Immature natural killer cell (primary cell): Measurements from ENCODE around the gene MS4A14. TPM values are rescaled to one million over a fixed set of nuclear protein-coding genes. Genes with fewer than 3 reads are reported as not detected.
"Not testable (repeated sequence)": the region's sequence is repeated elsewhere in the genome, so short reads cannot be mapped to it uniquely, and the experiment has no call there.

Experiments used
- DNase-seq, 3 donors: peaks; one replicate each; pipeline ENCODE4 v3.0.0; 2022; ENCODE audit warnings: mixed read lengths in 1 of 3
- H3K27ac Mint-ChIP-seq, 6 donors: one replicate each; pipeline ENCODE4 v1.8.0; 2020; ENCODE audit warnings: mixed read lengths in 6 of 6, mild to moderate bottlenecking in 5 of 6, inconsistent platforms in 4 of 6, moderate library complexity in 3 of 6
- H3K27me3 Mint-ChIP-seq, 3 donors: one replicate each; pipeline ENCODE4 v1.8.0; 2020 to 2021; ENCODE audit warnings: low read depth in 3 of 3, mild to moderate bottlenecking in 3 of 3, mixed read lengths in 3 of 3, moderate library complexity in 3 of 3, inconsistent platforms in 1 of 3
- H3K36me3 Mint-ChIP-seq, 3 donors: one replicate each; pipeline ENCODE4 v1.8.0; 2020; ENCODE audit warnings: mixed read lengths in 3 of 3, inconsistent platforms in 2 of 3, mild to moderate bottlenecking in 2 of 3
- H3K4me1 Mint-ChIP-seq, 2 donors: one replicate each; pipeline ENCODE4 v1.8.0; 2020; ENCODE audit warnings: inconsistent platforms in 2 of 2, mild to moderate bottlenecking in 2 of 2, mixed read lengths in 2 of 2, moderate library complexity in 1 of 2
- H3K4me3 Mint-ChIP-seq, 5 donors: one replicate each; pipeline ENCODE4 v1.8.0; 2020; ENCODE audit warnings: mild to moderate bottlenecking in 5 of 5, mixed read lengths in 5 of 5, inconsistent platforms in 3 of 5, moderate library complexity in 3 of 5
- H3K9me3 Mint-ChIP-seq, 6 donors: one replicate each; pipeline ENCODE4 v1.8.0; 2020; ENCODE audit warnings: mild to moderate bottlenecking in 6 of 6, mixed read lengths in 6 of 6, inconsistent platforms in 4 of 6, moderate library complexity in 3 of 6
- polyA plus RNA-seq, 3 donors: library from polyadenylated mRNA; unstranded; fragments of 300-500 nt; fragmentation: Illumina TruSeq; gene quantifications; one replicate each; pipeline ENCODE4 v1.2.3, GENCODE V29; 2021

The MS4A14 gene, protein sequence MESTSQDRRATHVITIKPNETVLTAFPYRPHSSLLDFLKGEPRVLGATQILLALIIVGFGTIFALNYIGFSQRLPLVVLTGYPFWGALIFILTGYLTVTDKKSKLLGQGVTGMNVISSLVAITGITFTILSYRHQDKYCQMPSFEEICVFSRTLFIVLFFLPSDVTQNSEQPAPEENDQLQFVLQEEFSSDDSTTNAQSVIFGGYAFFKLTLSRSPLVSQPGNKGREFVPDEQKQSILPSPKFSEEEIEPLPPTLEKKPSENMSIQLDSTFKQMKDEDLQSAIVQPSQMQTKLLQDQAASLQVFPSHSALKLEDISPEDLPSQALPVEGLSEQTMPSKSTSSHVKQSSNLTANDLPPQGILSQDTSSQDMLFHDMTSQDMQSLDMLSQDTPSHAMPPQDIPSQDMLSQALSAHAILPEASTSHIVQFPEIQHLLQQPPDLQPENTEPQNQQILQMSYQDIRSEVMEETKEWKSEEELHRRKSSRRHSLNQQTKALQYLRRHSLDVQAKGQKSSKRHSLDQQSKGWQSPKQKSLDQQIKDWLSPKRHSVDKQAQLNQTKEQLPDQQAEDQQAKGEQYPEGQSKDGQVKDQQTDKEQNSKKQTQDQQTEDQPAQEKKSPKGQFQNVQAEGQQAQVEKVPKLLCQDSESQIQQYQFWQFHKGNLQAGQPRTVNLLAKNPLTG
- polyA plus RNA-seq, result not detected

DNA sequence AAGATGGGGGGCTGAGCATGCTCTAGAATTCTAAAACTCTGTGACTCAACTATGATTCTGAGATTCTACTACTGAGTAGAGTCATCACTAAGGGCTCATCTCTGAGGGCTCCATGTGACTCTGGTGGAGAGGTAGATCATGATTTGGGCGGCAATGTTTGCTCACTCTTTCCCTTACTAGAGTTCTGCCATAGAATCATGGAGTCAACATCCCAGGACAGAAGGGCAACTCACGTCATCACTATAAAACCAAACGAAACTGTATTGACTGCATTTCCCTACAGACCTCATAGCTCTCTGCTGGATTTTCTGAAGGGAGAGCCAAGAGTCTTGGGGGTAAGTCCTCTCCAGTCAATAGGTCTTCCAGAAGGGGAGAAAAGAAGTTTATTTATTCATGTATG is at the start of gene MS4A14:
TSS of gene MS4A14 (plus strand) at position 78 of the 400 bp plus-strand sequence. CDS start at position 198, 120 bp downstream.
- DNase-seq, result no peak
- Mint-ChIP-seq H3K4me1 (peaks cover 5 to 14% of the 10 kb centered on the region in 2 donors), H3K27me3 (peaks cover 0 to 3% (median 0%) of the 10 kb centered on the region in 3 donors), H3K27ac (no peak within 1 kb of the TSS), H3K36me3 (no peaks in the 10 kb centered on the region), H3K4me3 (no peak within 1 kb of the TSS), H3K9me3 (no peaks in the 10 kb centered on the region)

DNA sequence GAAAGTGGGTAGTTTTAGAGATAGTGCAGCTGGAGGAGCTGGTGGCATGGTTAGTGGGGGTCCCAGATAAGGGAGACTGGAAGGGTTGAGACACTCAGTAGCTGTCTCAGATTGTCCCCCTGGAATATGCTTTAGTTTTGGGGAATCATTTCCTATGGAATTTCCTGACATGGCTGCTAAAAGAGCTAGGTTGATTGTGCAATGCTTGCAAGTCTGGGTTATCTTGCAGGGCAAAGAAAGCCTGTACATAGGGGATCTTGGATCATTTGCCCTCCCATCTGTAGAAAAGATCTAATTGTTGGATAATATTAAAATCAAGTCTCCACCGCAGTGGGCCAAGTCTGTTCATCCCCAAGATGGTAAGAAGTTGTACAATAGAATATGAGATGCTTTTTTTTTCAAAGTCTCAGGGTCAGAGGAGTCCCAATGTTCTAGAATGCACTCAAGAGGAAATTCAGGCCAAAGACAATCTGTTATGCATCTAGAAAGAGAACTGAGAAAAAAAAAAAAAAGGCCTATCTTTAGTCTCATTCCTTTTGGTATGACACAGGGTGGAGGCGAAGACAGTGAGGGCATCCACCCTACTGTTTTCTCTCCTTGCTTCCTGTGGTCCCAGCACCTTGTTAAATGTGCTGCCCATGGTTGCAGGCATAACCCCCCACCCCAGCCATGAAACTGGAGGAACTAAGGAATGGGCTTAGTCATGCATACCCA is 49.0 kb upstream of the MS4A14 start:
- Mint-ChIP-seq H3K4me1 (no peaks in the 10 kb centered on the region), H3K9me3 (no peaks in the 10 kb centered on the region)

DNA sequence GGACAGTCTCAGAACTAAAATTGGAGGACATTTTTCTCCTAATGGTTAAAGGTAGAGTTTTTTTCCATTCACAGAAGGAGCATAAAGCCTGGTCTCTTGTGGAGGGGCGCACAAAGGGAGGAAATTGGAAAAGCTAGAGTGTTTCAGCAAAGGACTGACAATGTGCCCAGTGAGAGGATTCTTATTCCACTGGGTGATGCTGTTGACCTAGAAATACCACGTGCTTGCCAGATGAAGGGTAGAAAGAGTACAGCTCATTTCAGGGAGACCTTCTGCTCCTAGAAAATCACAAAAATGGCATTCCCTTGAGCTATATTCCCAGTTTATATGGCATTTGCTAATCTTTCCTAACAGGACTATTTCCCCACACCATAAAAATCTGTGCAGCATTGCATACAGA is 48.1 kb upstream of the MS4A14 start:
- H3K4me3 Mint-ChIP-seq, result no peak overlapping the region
- no peaks in the 10 kb centered on the region for H3K36me3 Mint-ChIP-seq
- no peak for DNase-seq
- no peaks in the 10 kb centered on the region for H3K4me1 Mint-ChIP-seq
- H3K27me3 Mint-ChIP-seq, result peaks cover 0 to 2% (median 2%) of the 10 kb centered on the region in 3 donors
- H3K27ac Mint-ChIP-seq, result no peak overlapping the region
- H3K9me3 Mint-ChIP-seq, result no peaks in the 10 kb centered on the region

More for the DNA sequence above, 49.0 kb upstream of the MS4A14 start:
- Mint-ChIP-seq H3K36me3 (no peaks in the 10 kb centered on the region), H3K27ac (no peak overlapping the region), H3K4me3 (no peak overlapping the region), H3K27me3 (peaks cover 0 to 2% (median 2%) of the 10 kb centered on the region in 3 donors)
- no peak for DNase-seq

DNA sequence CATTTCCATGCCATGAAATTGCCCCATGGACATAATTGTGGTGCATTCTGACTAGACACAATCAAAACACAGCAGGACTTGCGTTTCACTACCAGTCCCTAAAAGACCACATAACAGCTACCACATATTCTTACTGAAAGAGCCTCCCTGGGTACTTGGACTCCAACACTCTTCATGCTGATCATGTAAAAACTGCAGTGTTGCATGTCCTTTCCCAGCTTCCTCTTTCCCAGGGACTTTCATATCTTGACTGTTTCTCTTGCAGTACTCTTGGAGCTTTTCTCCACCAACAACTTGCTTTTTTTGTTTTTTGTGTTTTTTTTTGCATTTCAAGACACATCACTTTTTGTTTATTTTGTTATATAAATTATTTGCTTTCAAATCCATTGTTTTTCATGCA is 46.3 kb upstream of the MS4A14 start:
- Mint-ChIP-seq H3K4me3 (no peak overlapping the region), H3K27me3 (peaks cover 1 to 4% (median 2%) of the 10 kb centered on the region in 3 donors), H3K4me1 (no peaks in the 10 kb centered on the region), H3K36me3 (no peaks in the 10 kb centered on the region), H3K9me3 (no peaks in the 10 kb centered on the region), H3K27ac (no peak overlapping the region)
- no peak for DNase-seq

DNA sequence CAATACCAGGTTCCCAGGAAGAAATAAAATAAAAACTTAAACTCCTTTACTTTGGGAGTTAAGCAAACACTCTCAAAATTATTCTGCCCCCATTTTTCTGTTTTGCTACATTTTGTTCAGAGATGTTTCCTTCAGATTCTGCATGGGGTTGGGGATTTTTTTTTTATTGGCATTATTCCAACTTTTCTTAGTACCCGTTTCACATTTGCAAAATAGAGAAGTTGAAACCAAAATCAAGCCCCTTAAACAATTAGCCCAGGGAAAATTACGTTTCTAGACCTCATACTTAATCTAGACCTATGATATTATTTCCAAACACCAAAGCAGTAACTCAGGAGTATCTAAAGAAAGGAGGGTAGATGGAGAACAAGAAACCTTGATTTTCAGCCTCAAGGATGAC is 38.5 kb upstream of the MS4A14 start:
- Mint-ChIP-seq H3K27me3 (peaks cover 0 to 2% (median 1%) of the 10 kb centered on the region in 3 donors), H3K36me3 (no peaks in the 10 kb centered on the region), H3K4me1 (no peaks in the 10 kb centered on the region), H3K27ac (no peak overlapping the region), H3K4me3 (no peak overlapping the region), H3K9me3 (no peaks in the 10 kb centered on the region)
- DNase-seq, result no peak

DNA sequence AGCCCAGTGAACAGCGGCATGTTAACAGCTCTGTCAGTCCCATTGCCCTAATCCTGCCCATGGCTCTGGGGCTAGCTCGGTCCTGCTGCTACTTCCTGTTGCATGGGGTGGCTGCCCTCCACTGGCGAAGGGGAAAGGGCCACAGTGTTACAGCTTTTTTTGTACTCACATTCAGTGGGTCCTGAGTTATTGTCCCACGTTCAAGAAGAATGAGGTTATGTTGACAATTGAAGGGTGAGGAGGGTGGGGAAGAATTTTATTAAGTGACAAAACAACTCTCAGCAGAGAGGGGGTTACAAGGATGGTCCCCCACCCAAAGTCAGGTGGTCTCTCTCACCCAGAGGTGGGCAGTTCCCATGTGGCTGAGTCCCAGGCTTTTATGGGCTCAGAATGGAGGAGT is 35.6 kb upstream of the MS4A14 start:
- no peak overlapping the region for H3K4me3 Mint-ChIP-seq
- H3K27ac Mint-ChIP-seq, result no peak overlapping the region
- peaks cover 3 to 12% (median 5%) of the 10 kb centered on the region in 3 donors for H3K27me3 Mint-ChIP-seq
- H3K4me1 Mint-ChIP-seq, result no peaks in the 10 kb centered on the region
- H3K9me3 Mint-ChIP-seq, result no peaks in the 10 kb centered on the region
- DNase-seq, result no peak
- H3K36me3 Mint-ChIP-seq, result no peaks in the 10 kb centered on the region

DNA sequence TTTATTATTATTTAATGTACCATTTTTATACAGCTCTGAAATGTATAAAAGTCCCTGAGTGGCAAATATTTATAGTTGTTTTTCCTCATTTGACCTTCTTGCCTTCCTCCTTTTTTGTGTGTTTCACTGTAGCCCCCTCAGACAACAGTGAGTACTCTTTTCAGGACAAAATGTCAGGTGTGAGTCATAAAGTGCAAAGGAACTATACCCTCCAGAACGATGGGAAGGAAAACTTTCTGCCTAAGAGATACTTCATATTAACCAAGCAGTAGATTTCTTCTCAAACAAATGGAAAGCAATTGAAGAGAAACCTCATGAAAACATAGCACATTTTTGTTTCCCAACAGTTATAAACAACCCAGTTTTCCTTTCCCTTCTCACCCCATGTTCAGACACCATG is 34.0 kb upstream of the MS4A14 start:
- Mint-ChIP-seq H3K27me3 (peaks cover 3 to 14% (median 5%) of the 10 kb centered on the region in 3 donors), H3K9me3 (no peaks in the 10 kb centered on the region), H3K4me1 (no peaks in the 10 kb centered on the region), H3K4me3 (no peak overlapping the region), H3K36me3 (no peaks in the 10 kb centered on the region), H3K27ac (no peak overlapping the region)
- no peak for DNase-seq

DNA sequence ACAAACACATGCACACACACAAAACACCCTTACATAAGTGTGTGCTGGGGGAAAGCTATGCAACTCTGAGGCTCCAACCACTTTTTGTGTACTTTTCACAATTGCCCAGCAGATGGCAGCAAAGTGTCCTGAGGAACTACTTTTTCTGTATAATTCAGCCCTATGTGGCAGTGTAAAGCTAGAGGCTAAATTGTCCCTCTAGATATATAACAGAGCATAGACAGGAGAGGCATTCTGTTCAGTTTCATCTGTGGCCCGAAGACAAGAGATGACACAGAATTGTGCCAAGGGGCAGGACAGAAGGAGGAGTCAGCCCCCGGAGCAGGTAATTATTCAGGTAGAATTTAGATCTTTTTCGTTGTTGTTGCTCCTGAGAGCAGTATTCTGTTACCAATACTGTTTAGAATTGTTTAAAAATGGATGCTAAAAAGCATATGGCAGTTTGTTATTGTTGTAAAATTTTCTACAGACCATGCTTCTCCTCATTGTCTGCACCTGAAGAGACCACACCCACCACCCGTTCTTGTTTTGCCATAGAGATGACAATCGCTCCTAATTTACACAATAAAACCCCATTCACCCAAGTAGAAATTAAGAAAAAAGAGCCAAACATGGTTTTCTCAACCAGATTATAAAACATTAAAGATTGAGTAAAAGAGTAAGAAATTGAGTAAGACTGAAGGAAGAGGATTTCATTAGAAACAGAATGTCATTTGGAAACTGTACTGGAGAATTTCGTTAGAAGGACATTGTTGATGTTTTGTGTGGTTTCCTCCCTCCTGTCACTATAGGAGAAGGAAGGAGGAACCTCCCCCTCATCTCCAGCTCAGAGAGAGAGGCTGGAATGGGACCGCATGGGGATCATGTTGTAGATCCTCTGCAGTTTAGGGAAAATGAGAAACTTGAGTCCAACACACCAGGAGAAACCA is 32.5 kb upstream of the MS4A14 start:
- Mint-ChIP-seq H3K4me3 (no peak overlapping the region), H3K27me3 (peaks cover 3 to 14% (median 5%) of the 10 kb centered on the region in 3 donors), H3K36me3 (no peaks in the 10 kb centered on the region), H3K4me1 (no peaks in the 10 kb centered on the region), H3K27ac (no peak overlapping the region), H3K9me3 (no peaks in the 10 kb centered on the region)
- DNase-seq, result peak; percentile 36 to 42 (median 38)

DNA sequence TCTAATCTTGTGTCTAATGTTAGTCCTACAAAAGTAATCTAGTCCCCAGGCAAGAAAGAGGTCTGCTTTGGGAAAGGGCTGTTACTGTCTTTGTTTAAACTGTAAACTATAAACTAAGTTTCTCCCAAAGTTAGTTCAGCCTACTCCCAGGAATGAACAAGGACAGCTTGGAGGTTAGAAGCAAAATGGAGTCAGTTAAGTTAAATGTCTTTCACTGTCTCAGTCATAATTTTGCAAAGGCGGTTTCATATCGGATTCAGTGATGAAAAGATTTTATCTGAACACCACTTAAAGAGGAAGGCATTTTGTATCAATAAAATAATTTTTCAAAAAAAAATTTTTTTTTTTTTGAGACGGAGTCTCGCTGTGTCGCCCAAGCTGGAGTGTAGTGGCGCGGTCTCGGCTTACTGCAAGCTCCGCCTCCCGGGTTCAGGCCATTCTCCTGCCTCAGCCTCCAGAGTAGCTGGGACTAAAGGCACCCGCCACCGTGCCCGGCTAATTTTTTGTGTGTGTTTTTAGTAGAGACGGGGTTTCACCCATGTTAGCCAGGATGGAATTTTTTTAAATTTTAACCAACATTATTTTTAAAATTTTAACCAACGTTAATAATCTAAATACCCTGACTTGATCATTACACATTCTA is 29.9 kb upstream of the MS4A14 start:
- H3K36me3 Mint-ChIP-seq, DNase-seq, H3K9me3 Mint-ChIP-seq, H3K4me3 Mint-ChIP-seq, H3K4me1 Mint-ChIP-seq, H3K27ac Mint-ChIP-seq: not testable (repeated sequence)
- peaks cover 3 to 14% (median 5%) of the 10 kb centered on the region in 3 donors for H3K27me3 Mint-ChIP-seq

DNA sequence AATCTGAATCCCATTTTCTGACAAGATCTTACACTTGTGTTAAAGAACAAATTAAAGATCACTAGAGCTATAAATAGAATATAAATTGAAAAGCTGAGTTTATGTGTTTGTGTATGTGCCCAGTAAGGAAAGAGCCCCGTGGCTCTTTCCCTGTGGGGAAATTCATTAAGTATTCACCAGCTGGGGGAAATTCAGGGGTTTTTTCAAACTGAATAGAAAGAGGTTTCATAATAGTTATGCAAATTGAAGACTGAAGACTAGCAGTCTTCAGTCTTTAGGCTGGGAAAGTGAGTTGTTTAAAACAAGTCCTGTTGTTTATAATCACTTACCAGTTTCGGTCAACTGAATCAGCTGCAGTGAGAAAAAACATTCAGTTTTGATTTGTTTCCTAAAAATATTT is 29.2 kb upstream of the MS4A14 start:
- Mint-ChIP-seq H3K9me3 (no peaks in the 10 kb centered on the region), H3K4me1 (no peaks in the 10 kb centered on the region), H3K27ac (no peak overlapping the region), H3K36me3 (no peaks in the 10 kb centered on the region), H3K27me3 (peaks cover 3 to 14% (median 5%) of the 10 kb centered on the region in 3 donors), H3K4me3 (no peak overlapping the region)
- DNase-seq, result no peak

DNA sequence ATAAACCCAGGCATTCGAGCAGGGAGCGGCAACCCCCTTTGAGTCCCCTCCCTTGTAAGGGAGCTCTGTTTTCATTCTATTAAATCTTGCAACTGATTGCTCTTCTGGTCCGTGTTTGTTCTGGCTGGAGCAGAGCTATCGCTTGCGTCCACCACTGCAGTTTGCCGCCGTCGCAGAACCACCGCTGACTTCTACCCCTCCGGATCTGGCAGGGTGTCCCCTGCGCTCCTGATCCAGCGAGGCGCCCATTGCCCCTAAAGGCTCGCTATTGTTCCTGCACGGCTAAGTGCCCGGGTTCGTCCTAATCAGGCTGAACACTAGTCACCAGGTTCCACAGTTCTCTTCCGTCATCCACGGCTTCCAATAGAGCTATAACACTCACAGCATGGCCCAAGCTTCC is 28.4 kb upstream of the MS4A14 start:
- DNase-seq, result no peak
- no peaks in the 10 kb centered on the region for H3K36me3 Mint-ChIP-seq
- no peak overlapping the region for H3K27ac Mint-ChIP-seq
- H3K4me3 Mint-ChIP-seq, result no peak overlapping the region
- H3K9me3 Mint-ChIP-seq, result peaks cover 0 to 2% (median 0%) of the 10 kb centered on the region in 6 donors
- H3K4me1 Mint-ChIP-seq, result no peaks in the 10 kb centered on the region
- peaks cover 3 to 14% (median 5%) of the 10 kb centered on the region in 3 donors for H3K27me3 Mint-ChIP-seq

DNA sequence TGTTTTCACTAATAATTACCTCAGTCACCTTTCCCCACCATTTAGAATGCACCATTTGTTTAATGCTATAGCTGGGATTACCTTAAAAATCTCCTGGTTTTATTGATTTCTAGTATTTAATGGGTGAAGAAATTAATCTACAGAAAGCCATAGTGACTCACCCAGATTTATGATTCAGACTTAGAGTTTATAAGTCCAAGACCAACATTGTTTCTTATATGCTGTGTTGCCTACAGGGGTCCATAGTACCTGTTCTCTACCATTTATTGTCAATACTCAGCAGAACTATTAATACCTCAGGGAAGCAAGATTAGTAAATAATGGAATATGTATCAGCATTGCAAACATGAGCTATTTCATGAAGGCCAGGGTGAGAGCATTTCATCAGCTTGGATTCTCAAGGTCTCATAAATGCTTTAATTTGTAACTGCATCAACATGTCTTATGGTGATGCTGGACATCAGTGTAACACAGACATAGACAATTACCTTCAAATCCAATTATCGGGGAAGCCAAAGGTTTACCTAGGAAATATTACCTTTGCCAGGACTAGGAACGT is 25.9 kb upstream of the MS4A14 start:
- H3K4me3 Mint-ChIP-seq, result no peak overlapping the region
- no peak overlapping the region for H3K27ac Mint-ChIP-seq
- H3K9me3 Mint-ChIP-seq, result peaks cover 0 to 2% (median 0%) of the 10 kb centered on the region in 6 donors
- DNase-seq, result no peak
- H3K4me1 Mint-ChIP-seq, result no peaks in the 10 kb centered on the region
- no peaks in the 10 kb centered on the region for H3K36me3 Mint-ChIP-seq
- peaks cover 0 to 4% (median 0%) of the 10 kb centered on the region in 3 donors for H3K27me3 Mint-ChIP-seq
